GM18951 (cell line): ENCODE data around the gene PECR.

Experiments used
- POLR2A ChIP-seq: IDR thresholded peaks from 4 replicates; pipeline ENCODE4 v1.6.1; 2011; ENCODE audit warnings: mild to moderate bottlenecking; ENCODE audit not compliant: insufficient read length, insufficient read depth; ENCODE audit errors: extremely low read depth
- in situ Hi-C: fragments of 300-500 bp; cut with MboI; formaldehyde crosslinking; loops from one replicate; pipeline ENCODE4 v1.12.0; 2022; ENCODE audit warnings: low sequenced_read_pairs, mixed read lengths, inconsistent platforms; ENCODE audit not compliant: unreplicated experiment

The PECR gene

DNA sequence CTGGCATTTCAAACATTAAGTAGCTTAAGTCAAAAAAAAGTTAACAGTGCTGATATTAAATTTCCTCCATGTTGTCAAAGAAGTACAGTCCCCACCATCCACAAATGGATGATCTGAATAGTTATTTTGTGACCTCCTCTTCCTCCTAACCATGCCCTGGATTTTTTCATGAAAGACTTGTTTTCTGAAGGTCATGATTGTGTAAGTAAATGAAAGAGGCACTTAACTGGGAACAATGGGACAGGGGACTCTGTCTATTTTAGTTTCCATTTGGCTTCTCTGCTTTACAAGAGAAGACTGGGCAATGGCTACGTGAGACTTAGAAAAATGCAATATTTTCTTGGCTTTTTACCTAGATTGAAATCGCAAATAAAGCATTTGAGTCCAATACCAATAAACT lies 32.2 kb downstream of the PECR start:
- in situ Hi-C loops: no loop called here
- TF ChIP-seq POLR2A: no peak

DNA sequence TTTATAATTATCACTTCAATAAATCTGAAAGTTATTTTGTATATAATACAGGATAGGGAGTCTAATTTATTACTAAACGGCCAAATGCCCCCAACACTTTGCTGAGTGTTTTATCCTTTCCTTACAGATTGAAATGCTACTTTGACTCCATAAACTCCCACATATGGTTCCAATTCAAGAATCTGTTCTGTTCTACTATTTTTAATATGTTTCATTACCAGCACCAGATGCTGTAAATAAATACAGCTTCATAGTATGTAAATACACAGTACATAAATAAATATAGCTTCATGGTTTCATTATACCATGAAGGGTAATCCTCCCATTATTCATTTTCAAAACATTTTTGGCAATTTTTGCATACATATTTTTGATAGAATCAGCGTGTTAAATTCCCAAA lies 34.2 kb downstream of the PECR start:
- TF ChIP-seq POLR2A: no peak
- in situ Hi-C loops: no loop called here

DNA sequence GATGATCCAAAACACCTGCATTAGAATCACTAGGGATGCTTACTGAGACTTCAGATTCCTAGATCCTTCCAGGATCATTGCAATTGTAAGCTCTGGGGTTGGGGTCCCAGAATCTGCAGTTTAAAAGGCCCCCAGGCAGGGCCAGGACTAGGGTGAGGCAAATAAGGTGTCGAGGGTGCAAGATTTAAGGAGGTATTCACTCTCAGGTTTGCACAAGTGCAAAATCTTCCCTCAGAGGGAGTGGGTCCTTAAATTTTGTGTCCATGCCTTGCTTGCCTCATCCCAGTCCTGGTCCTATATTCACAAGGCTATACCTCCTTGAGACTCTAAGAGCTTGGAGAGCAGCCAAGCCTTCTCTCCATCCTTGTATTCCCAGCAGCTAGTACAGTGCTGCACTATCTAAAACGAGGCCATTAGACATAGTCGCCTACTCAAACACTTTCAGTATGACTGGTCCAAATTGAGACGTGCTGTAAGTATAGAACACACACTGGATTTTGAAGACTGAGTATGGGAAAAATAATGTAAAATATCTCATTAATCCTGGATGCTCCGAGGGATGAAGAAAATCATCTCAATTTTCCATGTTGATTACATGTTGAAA lies 36.6 kb downstream of the PECR start:
- TF ChIP-seq POLR2A: no peak
- in situ Hi-C loops: no loop called here

DNA sequence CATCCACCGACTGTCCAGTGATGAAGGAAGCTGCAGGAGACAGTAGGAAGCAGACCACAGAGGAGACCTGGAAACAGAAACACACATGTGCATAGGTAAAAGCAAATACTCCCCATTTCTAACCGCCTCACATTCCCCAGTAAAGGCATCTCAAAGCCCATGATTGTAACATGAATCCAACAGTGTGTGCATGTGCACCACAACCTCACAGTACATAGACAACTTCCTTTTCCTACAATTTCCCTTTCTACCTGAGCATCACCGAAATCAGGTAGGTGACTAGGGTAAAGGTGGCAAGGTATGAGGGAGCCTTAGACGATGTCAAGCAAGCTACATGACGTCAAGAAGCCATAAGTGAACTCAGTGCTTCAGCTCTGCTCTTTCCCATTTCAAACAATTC lies 37.7 kb downstream of the PECR start:
- in situ Hi-C loops: no loop called here
- TF ChIP-seq POLR2A: no peak

DNA sequence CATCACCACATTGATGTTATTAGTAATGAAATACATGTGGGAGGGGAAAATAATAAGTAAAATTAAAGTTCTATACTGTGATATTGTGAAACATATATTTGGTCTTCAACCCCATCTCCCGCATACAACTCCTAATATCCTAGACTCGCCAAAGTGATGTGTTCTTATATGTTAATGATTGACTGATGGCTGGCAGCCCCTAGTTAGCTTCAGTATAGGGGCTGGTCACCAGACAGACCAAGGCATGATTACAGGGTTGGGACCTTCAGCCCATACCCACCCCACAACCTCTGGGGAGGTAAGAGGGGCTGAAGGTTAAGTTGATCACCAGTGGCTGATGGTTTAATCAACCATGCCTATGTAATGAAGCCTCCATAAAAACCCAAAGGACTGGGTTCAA lies 40.2 kb downstream of the PECR start:
- TF ChIP-seq POLR2A: no peak
- in situ Hi-C loops: no loop called here

DNA sequence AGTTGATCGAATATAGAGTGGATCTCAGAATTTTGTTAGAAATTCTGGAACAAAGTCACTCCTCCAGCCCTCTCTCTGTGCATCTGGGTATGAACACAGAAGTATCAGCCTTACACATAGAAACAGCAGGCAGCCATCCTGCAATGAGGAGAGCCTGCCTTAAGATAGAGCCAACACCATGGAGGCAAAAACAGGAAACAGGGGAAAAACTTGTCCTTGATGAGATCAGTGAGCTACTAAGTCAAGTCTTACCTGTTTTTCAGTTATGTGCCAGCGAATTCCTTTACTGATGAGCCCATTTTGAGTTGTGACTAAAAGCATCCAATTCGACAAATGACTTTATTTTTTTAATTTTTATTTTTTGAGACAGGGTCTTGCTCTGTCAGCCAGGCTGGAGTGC lies 41.7 kb downstream of the PECR start:
- no peak for TF ChIP-seq POLR2A
- in situ Hi-C loops: no loop called here

DNA sequence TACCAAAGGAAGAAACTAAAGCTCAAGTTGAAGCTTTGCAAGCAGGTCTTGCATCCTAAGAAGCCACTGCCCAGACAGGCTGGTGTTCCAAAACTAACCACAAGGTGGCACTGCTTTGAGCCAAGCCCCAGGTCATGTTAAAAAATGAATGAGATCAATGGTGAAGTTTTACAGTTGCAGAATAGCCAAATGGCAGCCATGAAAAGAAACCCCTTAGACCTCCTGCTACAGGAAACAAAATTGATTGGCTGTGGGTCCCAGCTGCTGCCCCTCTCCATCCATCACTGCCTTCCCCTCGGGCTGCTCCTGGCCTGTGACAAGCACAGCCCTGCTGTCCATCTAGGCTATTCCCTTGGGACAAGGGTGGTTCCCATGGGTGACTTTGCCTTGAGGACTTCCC lies 47.5 kb downstream of the PECR start:
- in situ Hi-C loops: no loop called here
- no peak for TF ChIP-seq POLR2A

DNA sequence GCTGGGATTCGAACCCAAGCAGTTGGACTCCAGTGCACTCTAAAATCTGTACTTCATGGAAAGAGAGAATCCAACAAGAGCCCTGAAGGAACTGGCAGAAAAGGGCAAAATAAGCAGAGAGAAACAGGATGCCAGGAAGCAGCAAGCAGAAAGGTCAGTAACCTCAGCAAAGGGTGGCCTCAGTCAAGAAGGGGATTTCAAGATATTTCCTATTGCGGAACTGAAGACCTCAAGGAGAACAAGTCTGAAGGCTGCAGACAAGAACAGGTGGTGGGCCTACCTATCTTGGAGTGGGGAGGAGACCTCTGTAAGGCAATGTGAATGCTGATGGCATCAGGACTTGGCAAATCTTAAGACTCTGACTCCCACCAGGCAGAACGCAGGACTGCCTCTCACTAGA lies 48.2 kb downstream of the PECR start:
- no peak for TF ChIP-seq POLR2A
- in situ Hi-C loops: no loop called here

DNA sequence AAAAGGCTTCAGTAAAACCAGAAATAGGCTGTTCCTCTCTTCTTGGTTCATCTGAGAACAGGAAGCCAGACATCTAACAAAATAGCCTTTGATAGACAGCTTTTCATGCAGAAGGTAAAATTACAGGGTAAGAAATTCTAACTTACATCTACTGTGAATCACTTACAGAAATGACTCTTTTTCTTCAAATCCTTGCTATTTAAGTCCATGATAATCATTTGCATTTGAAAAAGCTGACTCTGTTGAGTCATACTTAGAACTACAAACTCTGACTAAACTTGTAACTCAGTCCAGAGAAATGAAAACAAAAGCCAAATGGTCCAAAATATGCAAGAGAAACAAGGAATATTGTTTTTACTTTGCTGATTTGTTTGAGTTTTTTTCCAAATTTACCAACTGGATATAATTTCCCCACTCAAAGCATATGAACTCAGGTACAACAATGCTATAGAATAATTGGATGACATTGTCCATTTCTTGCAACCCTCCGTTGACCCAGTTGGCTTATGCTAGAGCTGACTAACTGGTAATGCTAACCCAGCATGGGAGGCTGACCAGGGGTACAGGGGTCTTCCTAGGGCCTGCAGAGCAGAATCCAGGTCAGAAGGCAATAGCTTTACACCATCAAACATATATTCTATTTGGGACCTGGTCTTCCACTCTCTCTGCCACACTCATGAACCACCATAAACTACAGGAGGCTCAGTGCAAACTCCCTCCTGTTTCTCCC lies 49.5 kb downstream of the PECR start:
- no peak for TF ChIP-seq POLR2A
- in situ Hi-C loops: no loop called here

DNA sequence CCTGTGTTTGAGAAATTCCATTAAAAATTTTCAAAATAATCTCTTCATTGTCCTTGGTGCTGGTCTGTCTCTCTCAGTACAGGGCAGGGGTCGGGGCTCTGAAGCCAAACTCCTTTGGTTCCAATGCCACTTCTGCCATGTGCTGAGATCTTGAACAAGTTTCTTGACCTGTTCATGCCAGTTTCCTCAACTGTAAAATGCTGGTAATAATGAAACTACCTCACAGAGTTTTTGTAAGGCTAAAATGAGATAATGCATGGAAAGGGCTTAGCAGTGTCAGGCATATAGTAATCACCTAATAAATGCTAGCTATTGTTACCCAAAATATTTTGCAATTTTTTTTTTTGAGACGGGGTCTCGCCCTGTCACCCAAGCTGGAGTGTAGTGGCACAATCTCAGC lies 51.4 kb downstream of the PECR start:
- TF ChIP-seq POLR2A: no peak
- in situ Hi-C loops: no loop called here

DNA sequence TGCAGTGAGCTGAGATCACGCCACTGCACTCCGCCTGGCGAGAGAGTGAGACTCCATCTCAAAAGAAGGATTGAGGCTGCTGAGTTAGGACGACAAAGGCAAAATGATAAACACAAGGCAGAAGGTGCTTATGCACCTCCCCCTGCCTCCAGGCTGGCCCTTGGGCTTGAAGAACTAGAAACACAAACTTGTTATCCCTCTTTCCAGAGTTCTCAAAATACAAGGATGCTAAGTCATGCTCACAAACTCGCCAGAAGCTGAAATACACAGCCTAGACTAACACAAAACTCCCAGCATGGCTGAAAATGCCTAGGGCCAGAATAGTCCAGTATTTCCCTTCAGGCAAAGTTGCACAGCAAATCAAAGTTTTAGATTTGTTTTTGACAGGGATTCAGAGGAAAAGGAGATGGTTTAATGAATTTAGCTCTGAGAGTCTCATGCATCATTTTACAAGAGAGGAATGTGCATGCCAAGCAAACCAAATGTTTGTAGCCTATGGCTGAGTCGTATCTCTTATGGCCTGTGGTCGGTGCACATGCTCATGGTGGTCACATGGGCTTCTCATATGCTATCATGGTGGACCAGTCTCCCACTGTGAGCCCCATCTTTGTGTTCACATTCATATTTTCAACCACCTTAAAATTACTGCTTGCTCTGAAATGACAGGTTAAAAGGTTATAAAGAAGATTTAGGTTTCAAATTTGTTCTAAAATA lies 52.0 kb downstream of the PECR start:
- no peak for TF ChIP-seq POLR2A
- in situ Hi-C loops: loop anchor here (10.0 kb wide), 1 partner anchor 75 kb away; no protein-coding TSS in a partner anchor

DNA sequence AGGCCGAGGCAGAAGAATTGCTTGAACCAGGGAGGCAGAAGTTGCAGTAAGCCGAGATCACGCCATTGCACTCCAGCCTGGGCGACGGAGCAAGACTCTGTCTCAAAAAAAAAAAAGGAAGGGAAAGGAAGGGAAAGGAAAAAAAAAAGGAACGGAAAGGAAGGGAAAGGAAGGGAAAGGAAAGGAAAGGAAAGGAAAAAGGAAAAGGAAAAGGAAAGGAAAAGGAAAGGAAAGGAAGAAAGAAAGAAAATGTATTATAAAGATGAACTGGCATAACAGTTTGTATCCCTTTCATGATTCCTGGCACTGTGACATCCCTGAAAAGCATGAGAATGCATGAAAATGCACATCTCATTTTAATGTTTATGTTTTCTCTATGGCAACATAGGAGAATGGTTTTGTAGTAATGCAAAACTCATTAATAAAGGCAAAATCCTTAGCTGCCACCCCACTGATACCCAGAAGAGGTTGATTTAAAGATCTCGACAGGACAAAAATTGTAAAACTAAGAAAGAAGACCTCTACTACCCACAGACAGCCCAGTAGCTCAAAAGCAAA lies 56.8 kb downstream of the PECR start:
- no peak for TF ChIP-seq POLR2A
- in situ Hi-C loops: loop anchor here (10.0 kb wide), 1 partner anchor 70 kb away; no protein-coding TSS in a partner anchor

DNA sequence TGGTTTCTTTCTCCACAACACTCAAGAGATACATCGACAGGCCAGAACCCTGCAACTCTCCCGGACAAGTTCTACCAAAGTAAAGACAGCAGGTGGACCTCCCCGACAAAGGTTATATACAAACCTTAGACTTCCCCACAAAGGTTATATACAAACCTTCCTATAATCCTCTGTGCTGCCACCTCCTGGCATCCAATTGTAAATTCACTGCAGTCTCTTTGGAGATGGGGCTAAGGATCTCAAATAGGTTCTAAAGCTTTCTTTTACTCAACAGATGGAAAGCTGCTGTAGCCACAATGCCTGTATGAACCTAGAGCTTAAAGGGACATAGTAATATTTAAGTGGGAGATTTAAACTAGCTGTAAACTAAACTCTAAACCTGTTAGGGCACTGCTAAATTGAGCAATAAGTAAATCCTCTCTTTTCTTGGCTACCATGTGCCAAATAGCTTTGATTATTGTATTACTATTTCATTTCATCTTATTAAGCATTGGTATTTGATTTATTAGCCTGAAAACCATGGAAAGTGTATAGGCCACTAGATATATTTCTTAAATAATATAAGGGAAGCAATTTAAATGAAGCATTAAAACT lies 58.5 kb downstream of the PECR start:
- in situ Hi-C loops: loop anchor here (10.0 kb wide), 1 partner anchor 68 kb away; no protein-coding TSS in a partner anchor
- no peak for TF ChIP-seq POLR2A

DNA sequence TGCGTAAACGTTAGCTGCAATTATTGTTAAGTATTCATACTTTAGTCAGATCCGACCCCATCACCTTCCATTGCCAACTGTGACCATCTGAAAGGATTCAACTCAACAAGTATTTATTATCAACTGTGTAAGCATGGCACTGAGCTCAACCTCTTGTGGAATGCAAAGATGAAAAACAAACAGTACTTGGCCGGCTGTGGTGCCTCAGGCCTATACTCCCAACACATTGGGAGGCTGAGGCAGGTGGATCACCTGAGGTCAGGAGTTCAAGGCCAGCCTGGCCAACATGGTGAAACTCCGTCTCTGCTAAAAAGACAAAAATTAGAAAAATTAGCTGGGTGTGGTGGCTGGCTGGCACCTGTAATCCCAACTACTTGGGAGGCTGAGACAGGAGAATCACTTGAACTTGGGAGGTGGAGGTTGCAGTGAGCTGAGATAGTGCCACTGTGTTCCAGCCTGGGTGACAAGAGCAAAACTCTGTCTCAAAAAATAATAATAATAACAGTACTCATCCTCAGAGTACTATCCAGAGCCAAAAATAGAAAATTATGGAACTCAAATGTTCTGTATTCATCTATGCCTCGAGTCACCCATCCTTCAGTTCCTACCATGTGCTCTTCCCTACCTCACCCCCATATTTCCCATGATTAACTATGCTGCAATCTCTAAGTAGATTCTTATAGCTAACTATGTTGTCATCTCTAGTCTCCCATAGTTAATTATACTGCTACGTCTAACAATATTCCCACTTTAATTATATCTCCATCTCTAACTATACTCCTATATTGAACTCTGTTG lies 59.6 kb downstream of the PECR start:
- in situ Hi-C loops: loop anchor here (10.0 kb wide), 1 partner anchor 67 kb away; no protein-coding TSS in a partner anchor
- no peak for TF ChIP-seq POLR2A
